H4 (cell line): Measurements from ENCODE around the gene HSCB. TPM values are rescaled to one million over a fixed set of nuclear protein-coding genes. Genes with fewer than 3 reads are reported as not detected.
"Not testable (repeated sequence)": the region's sequence is repeated elsewhere in the genome, so short reads cannot be mapped to it uniquely, and the experiment has no call there.

Source experiments
- DNase-seq: peaks from one replicate; pipeline ENCODE4 v3.0.0-alpha.2; 2015; ENCODE audit warnings: low spot score
- total RNA-seq: library from RNA; depleted of rRNA; stranded (reverse); fragments of >200 nt; shearing (Covaris generic); gene quantifications from 2 replicates; pipeline ENCODE4 v1.2.3, GENCODE V29; 2014

HSCB gene
- total RNA-seq, 1 experiment from 2014 or later: 22.4 TPM

GRCh38 chr22:28738876-28739275, 3.0 kb upstream of the HSCB start:
- not testable (repeated sequence) for DNase-seq

GRCh38 chr22:28741200-28741784, 547 bp upstream of the HSCB start:
- no peak for DNase-seq

GRCh38 chr22:28742562-28742962, 723 bp downstream of the HSCB start:
- DNase-seq: no peak

- DNase-seq: no peak
Observed at GRCh38 chr22:28743852-28744251, 2.0 kb downstream of the HSCB start.

GRCh38 chr22:28750471-28750881, 8.6 kb downstream of the HSCB start:
- no peak for DNase-seq

- not testable (repeated sequence) for DNase-seq
Observed at GRCh38 chr22:28754512-28754911, 12.7 kb downstream of the HSCB start.

- peak; percentile 11 for DNase-seq
Observed at GRCh38 chr22:28759861-28760560, 18.2 kb downstream of the HSCB start.

GRCh38 chr22:28761449-28761755, 19.6 kb downstream of the HSCB start:
- no peak for DNase-seq

GRCh38 chr22:28762000-28762399, 20.2 kb downstream of the HSCB start:
- DNase-seq: not testable (repeated sequence)

GRCh38 chr22:28766628-28767027, 24.8 kb downstream of the HSCB start:
- DNase-seq: no peak

GRCh38 chr22:28768701-28769393, 27.0 kb downstream of the HSCB start:
- no peak for DNase-seq

GRCh38 chr22:28769394-28770085, 27.7 kb downstream of the HSCB start:
- no peak for DNase-seq

- no peak for DNase-seq
Observed at GRCh38 chr22:28771195-28771791, 29.5 kb downstream of the HSCB start.

GRCh38 chr22:28772633-28773460, 31.0 kb downstream of the HSCB start, which contains the start of gene CCDC117:
CCDC117 (plus strand) TSS chr22:28772695; CDS start chr22:28772850, 155 bp downstream.
- peak; percentile 83 for DNase-seq

- DNase-seq: no peak
Observed at GRCh38 chr22:28773461-28773867, 31.6 kb downstream of the HSCB start.

- DNase-seq: no peak
Observed at GRCh38 chr22:28774378-28774777, 32.5 kb downstream of the HSCB start.

- no peak for DNase-seq
Observed at GRCh38 chr22:28779833-28780232, 38.0 kb downstream of the HSCB start.

- no peak for DNase-seq
Observed at GRCh38 chr22:28780296-28780695, 38.5 kb downstream of the HSCB start.

GRCh38 chr22:28783786-28784671, 42.2 kb downstream of the HSCB start:
- no peak for DNase-seq

- no peak for DNase-seq
Observed at GRCh38 chr22:28788601-28789000, 46.8 kb downstream of the HSCB start.
